HG02840 (cell line): ENCODE measurements around the gene CKS2.
"Not testable (repeated sequence)": the region's sequence is repeated elsewhere in the genome, so short reads cannot be mapped to it uniquely, and the experiment has no call there.

ENCODE experiments used
- ATAC-seq: cut with Tn5 transposase; IDR thresholded peaks from one replicate; pipeline ENCODE4 v1.9.1; 2021; ENCODE audit warnings: mild to moderate bottlenecking, moderate library complexity, moderate number of reproducible peaks; ENCODE audit not compliant: unreplicated experiment, low FRiP score

CKS2 gene

GRCh38 chr9:89309608-89310474 lies 1.2 kb upstream of the CKS2 start:
- no peak for ATAC-seq

- no peak for ATAC-seq
Observed at GRCh38 chr9:89311346-89312221, 589 bp downstream of the CKS2 start.

GRCh38 chr9:89312222-89312571 lies 1.2 kb downstream of the CKS2 start:
- ATAC-seq = no peak

- no peak for ATAC-seq
Observed at GRCh38 chr9:89313842-89314241, 2.8 kb downstream of the CKS2 start.

GRCh38 chr9:89314955-89315354 lies 4.0 kb downstream of the CKS2 start:
- ATAC-seq = no peak

GRCh38 chr9:89315482-89315881 lies 4.5 kb downstream of the CKS2 start:
- ATAC-seq = no peak

- no peak for ATAC-seq
Observed at GRCh38 chr9:89317282-89317681, 6.3 kb downstream of the CKS2 start.

- peak; percentile 90 for ATAC-seq
Observed at GRCh38 chr9:89318123-89319014, 7.4 kb downstream of the CKS2 start, which contains the start of gene SECISBP2. TSS of gene SECISBP2 (plus strand) at chr9:89318500. CDS start at chr9:89318577, 77 bp downstream.

GRCh38 chr9:89319015-89319905 lies 8.3 kb downstream of the CKS2 start:
- no peak for ATAC-seq

GRCh38 chr9:89323390-89323789 lies 12.4 kb downstream of the CKS2 start:
- ATAC-seq = no peak

- no peak for ATAC-seq
Observed at GRCh38 chr9:89325733-89326132, 14.7 kb downstream of the CKS2 start.

- no peak for ATAC-seq
Observed at GRCh38 chr9:89328064-89328463, 17.1 kb downstream of the CKS2 start.

- ATAC-seq = no peak
Observed at GRCh38 chr9:89329917-89330316, 18.9 kb downstream of the CKS2 start.

- ATAC-seq = no peak
Observed at GRCh38 chr9:89330513-89330912, 19.5 kb downstream of the CKS2 start.

GRCh38 chr9:89339807-89340206 lies 28.8 kb downstream of the CKS2 start:
- no peak for ATAC-seq

GRCh38 chr9:89340332-89340731 lies 29.3 kb downstream of the CKS2 start:
- no peak for ATAC-seq

- ATAC-seq = no peak
Observed at GRCh38 chr9:89342213-89342612, 31.2 kb downstream of the CKS2 start.

- no peak for ATAC-seq
Observed at GRCh38 chr9:89342948-89343347, 32.0 kb downstream of the CKS2 start.

- not testable (repeated sequence) for ATAC-seq
Observed at GRCh38 chr9:89343812-89344211, 32.8 kb downstream of the CKS2 start.
